CD4-positive, alpha-beta T cell treated with Interleukin-6 at 100 ng/mL for 8 hours (primary cell): ENCODE data around the gene FMO3.

Experiments
- DNase-seq: peaks from one replicate; pipeline ENCODE4 v3.0.0-alpha.2; 2020; ENCODE audit warnings: mixed read lengths, low spot score

The FMO3 gene

GRCh38 chr1:171090604-171091003 lies at the start of gene FMO3:
Gene FMO3 (plus strand): TSS chr1:171090905. CDS start chr1:171092659, 1,754 bp downstream.
- no peak for DNase-seq

GRCh38 chr1:171048014-171048413 lies 42.7 kb upstream of the FMO3 start:
- no peak for DNase-seq

DNA sequence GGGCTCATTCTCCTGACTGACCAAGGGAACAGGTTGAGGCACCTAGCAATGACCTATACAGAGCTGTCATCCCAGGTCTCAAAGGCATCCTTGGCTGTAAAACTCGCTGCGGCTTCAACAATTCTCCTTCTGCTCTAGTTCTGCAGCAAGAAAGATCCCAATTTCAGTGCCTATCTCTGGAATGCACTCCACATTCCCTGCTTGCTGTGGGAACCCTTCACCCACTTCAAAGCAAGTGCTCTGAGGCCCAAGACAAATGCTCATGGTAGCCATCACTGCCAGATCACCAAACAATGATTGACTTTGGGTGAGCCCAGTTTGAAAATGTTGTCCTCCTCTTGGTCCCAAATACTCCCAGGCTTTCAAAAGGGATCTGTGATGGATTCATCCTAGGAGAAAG lies 37.7 kb upstream of the FMO3 start:
- no peak for DNase-seq

- DNase-seq, result no peak
These were observed 34.6 kb upstream of the FMO3 start for GRCh38 chr1:171055966-171056643.

- DNase-seq, result no peak
These were observed 29.1 kb upstream of the FMO3 start for GRCh38 chr1:171061425-171062143.

DNA sequence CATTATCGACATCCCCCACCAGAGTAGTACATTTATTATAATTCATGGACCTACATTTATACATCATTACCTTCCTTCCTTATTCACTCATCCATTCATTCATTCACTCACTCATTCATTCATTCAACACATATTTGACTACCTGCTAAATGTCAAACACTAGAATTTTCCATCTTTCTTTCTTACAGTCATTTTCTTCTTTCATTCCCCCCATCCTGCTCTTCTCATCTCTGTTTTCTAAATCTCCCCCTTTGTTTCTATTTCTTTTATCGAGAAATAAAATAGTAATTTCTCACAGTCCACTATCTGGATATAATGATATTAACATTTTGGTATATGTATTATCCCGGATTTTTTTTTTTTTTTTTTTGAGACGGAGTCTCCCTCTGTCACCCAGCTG lies 27.8 kb upstream of the FMO3 start:
- DNase-seq, result no peak

- no peak for DNase-seq
These were observed 15.7 kb upstream of the FMO3 start for GRCh38 chr1:171075041-171075440.

GRCh38 chr1:171081314-171081753 lies 9.4 kb upstream of the FMO3 start:
- no peak for DNase-seq

DNA sequence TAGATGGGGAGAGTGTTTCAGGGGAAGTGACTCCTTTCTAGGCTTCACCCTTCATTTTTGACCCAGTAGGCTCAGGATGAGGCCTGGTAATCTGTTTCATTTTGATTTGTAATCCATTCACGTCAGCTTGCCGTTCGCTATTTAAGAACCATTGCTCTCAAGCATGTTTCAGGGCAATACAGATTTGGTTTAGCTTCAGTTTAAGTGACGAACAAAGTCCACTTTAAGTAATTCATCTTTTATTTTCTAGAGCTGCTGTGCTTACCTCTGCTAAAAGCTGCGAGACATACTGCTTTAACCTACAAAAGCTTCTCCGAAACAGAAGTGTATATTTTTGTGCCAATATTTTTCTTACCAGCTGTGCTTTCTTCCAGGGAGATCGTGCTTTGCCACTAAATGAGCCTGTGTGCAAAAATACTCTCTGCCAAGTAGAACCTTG lies 8.9 kb upstream of the FMO3 start:
- no peak for DNase-seq

DNA sequence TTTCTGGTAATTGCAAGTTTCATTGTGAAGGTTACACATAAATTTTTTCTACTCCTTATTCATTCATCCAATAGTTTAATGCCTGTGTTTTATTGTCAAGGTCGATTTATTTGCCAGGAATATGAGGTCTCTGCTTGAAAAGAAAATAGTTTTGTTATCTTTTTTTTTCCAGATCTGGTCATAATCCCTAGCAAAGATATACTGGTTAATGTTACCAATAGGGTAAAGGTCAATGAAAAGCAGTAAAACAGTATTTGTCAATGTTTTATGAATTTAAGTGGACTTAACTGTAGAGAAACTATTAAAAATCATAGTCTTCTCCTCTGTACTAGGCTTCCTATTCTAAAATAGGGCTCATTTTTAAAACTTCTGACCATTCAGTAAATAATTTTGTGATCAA lies 8.1 kb upstream of the FMO3 start:
- DNase-seq, result no peak

GRCh38 chr1:171083222-171083621 lies 7.5 kb upstream of the FMO3 start:
- DNase-seq, result no peak

DNA sequence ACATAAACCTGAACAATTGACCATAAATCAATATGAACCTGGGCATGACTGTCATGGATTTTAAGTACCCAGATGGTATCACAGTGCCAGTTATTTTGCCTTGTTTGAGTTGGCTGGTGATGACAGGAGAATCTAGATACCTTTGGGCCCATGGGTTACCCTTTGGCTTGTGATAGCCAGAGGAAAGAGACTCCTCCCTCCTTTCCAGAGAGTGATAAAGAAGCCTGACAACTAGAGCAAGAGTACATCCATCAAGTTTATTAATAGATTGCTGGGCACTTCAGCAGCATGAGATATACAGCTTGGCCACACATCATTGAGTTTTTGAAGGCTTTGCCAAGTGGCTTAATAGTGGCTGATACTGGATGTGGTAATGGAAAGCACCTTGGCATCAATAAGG lies 6.6 kb upstream of the FMO3 start:
- no peak for DNase-seq

DNA sequence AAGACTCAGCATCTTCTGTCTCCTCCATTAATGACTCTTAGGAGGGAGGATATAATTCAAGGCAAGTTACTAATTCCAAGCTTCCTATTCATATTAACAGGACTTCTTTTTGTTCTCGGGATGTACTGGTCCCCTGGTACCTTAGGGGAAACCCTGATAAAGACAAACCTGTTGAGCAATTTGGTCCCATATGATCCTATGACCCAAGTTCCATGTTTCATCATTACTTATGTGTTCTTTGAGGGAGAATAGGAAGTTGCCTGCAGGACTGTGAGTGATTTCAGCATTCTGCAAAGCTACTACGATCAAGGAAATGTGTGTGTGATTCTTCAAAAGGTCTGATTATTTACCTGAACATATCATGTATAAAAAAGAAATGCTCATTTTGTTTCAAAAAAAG lies 5.8 kb upstream of the FMO3 start:
- no peak for DNase-seq

GRCh38 chr1:171087896-171088295 lies 2.8 kb upstream of the FMO3 start:
- no peak for DNase-seq

DNA sequence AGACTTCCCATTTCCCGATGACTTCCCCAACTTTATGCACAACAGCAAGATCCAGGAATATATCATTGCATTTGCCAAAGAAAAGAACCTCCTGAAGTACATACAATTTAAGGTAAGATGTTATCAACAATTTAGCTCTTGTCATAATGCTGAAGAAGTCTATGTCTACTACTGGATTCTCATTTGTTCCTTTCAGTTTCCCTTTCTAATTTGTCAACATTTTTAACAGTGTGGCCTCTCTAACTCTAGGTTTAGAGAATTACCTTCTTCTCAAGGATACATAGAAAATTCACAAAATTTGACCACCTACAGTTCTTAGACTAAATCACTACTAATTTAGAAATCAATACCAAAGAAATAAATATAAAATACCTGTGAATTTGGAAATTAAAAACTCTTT lies 13.2 kb downstream of the FMO3 start:
- DNase-seq, result no peak

DNA sequence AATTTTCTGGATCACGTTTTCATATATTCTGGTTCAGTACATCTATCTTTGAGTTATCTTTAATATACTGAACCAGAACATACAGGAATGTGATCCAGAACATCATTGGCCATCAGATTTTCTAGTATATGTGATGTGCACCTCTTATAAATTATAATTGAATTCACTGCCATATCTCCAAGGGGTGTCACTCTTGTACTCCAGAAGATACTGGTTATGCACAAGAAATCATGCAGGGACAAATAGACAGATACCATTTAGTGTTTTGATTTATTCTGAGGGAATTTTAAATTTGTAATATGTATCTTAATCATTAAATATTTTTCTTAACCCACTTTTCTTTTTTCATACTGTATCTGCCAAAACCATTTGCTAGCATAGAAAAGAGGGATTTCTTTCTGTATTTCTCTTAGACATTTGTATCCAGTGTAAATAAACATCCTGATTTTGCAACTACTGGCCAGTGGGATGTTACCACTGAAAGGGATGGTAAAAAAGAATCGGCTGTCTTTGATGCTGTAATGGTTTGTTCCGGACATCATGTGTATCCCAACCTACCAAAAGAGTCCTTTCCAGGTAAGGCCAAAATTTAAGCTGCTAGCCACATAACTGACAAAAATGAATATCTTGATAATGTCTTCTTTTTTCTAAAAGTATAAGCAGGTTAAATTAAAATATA lies 16.7 kb downstream of the FMO3 start:
- DNase-seq, result no peak

DNA sequence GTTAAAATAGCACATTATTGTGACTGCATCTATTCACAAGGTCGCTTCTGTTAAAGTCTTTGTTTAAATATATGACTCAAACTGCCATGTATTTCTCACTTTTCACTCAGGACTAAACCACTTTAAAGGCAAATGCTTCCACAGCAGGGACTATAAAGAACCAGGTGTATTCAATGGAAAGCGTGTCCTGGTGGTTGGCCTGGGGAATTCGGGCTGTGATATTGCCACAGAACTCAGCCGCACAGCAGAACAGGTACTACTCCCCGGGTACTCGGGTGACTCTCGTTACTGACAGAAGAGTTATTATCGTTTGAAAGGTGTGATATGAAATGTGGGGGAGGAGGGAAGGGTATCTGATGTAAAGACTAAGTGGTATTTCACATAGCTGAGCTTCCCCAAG lies 17.3 kb downstream of the FMO3 start:
- DNase-seq, result no peak

GRCh38 chr1:171109966-171110365 lies 19.3 kb downstream of the FMO3 start:
- DNase-seq, result no peak

- no peak for DNase-seq
These were observed 20.1 kb downstream of the FMO3 start for GRCh38 chr1:171110621-171111326.

DNA sequence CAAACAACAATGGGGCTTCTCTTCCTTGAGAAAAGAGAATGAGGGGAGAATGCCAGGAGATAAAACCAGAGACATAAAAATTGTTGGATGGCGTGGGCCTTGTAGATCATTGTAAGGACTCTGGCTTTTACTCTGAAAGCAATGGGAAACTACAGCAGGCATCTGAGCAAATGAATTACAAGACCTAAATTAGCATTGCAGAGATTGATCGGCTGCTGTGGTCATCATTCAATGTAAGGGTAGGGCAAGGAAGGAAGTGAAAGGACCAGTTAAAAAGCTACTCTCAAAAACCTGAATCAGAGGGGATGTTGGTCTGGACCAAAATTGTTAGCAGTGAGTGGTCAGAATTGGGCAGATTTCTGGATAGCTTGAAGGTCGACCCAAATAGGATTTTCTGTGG lies 21.4 kb downstream of the FMO3 start:
- no peak for DNase-seq

DNA sequence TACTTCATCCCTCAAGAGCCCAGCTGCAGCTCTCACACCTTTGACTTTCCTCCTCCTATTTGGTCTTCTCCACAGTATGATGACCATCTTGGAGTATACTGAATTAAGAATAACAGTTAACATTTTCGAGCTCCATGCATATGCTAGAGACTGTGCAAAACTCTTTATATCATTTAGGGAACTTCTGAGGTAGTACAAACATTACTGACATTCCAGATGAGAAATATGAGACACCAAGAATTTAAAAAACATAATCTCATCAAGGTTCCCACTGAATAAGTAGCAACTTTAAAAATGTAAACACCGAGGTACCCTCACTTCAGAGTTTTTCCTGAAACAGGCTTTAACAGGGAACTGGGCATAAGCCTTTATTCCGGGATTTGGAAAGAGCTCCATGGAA lies 22.7 kb downstream of the FMO3 start:
- DNase-seq, result no peak

GRCh38 chr1:171115280-171115897 lies 24.7 kb downstream of the FMO3 start:
- DNase-seq, result no peak
